PC-3 (cell line): ENCODE data around the gene TNS3. TPM values are rescaled to one million over a fixed set of nuclear protein-coding genes. Genes with fewer than 3 reads are reported as not detected.
A peak's percentile ranks its signal among the peaks of the same experiment; 100 is the strongest.

Source experiments
- ATAC-seq: fragments of 200-7000 bp; cut with Tn5 transposase; 2 replicates; pipeline ENCODE4 v1.9.1; 2020; ENCODE audit warnings: mild to moderate bottlenecking, moderate library complexity
- BruUV-seq: library from RNA; stranded (reverse); fragments of 400-500 nt; replicated peaks from 2 replicates; lab custom pipeline; 2021; lab: Mats Ljungman, UMichigan
- CTCF ChIA-PET: fragments of 300-600 bp; sonication (Branson Sonifier 250); formaldehyde crosslinking; loops from one replicate; lab custom pipeline; 2022; ENCODE audit warnings: antibody characterized with exemption; lab: Charles Lee
- POLR2A ChIA-PET: fragments of 300-600 bp; sonication (Branson Sonifier 250); formaldehyde crosslinking; loops from one replicate; lab custom pipeline; 2022; ENCODE audit warnings: antibody characterized with exemption; ENCODE audit not compliant: unreplicated experiment; lab: Charles Lee
- DNase-seq: peaks from one replicate; pipeline ENCODE4 v3.0.0-alpha.2; 2015
- H2AFZ ChIP-seq: fragments of 300-600 bp; sonication (generic); 2 replicates; pipeline ENCODE4 v1.6.0; 2016; ENCODE audit warnings: antibody characterized with exemption, low read length
- H3F3A ChIP-seq: fragments of 300-600 bp; sonication (generic); one replicate; pipeline ENCODE4 v1.6.0; 2017; ENCODE audit warnings: antibody characterized with exemption, low read length, control low read depth, mild to moderate bottlenecking; ENCODE audit not compliant: unreplicated experiment
- H3K27ac ChIP-seq: fragments of 300-600 bp; sonication (generic); 2 replicates; pipeline ENCODE4 v1.5.1; 2016; ENCODE audit warnings: mild to moderate bottlenecking, low read length
- H3K27me3 ChIP-seq: fragments of 300-600 bp; sonication (generic); 2 replicates; pipeline ENCODE4 v1.6.1; 2016; ENCODE audit warnings: low read length, mixed read lengths
- H3K36me3 ChIP-seq: fragments of 300-600 bp; sonication (generic); 2 replicates; pipeline ENCODE4 v1.6.1; 2016; ENCODE audit warnings: low read depth, mixed run types, low read length, mixed read lengths
- H3K4me1 ChIP-seq: fragments of 300-600 bp; sonication (generic); 2 replicates; pipeline ENCODE4 v1.5.1; 2016; ENCODE audit warnings: low read length; ENCODE audit not compliant: insufficient read depth
- H3K4me2 ChIP-seq: fragments of 300-600 bp; sonication (generic); 2 replicates; pipeline ENCODE4 v1.6.0; 2016; ENCODE audit warnings: low read length
- H3K4me3 ChIP-seq: fragments of 300-600 bp; sonication (generic); 2 replicates; pipeline ENCODE4 v1.5.1; 2016; ENCODE audit warnings: mild to moderate bottlenecking, low read length, mixed read lengths
- H3K79me2 ChIP-seq: fragments of 300-600 bp; sonication (generic); 2 replicates; pipeline ENCODE4 v1.6.1; 2017; ENCODE audit warnings: low read length, mixed read lengths
- H3K9ac ChIP-seq: fragments of 300-600 bp; sonication (generic); 2 replicates; pipeline ENCODE4 v1.6.0; 2016; ENCODE audit warnings: mild to moderate bottlenecking, low read length
- H3K9me2 ChIP-seq: fragments of 300-600 bp; sonication (generic); replicated peaks from 2 replicates; pipeline ENCODE4 v1.6.1; 2016; ENCODE audit warnings: mixed run types, low read length, mixed read lengths
- H3K9me3 ChIP-seq: fragments of 300-600 bp; sonication (generic); 2 replicates; pipeline ENCODE4 v1.6.1; 2016; ENCODE audit warnings: low read length, mixed read lengths
- H4K20me1 ChIP-seq: fragments of 300-600 bp; sonication (generic); 2 replicates; pipeline ENCODE4 v1.6.1; 2016; ENCODE audit warnings: low read length, mixed read lengths
- CTCF ChIP-seq: fragments of 300-600 bp; sonication (generic); conservative IDR thresholded peaks from 2 replicates; pipeline ENCODE4 v1.5.1; 2017; ENCODE audit warnings: antibody characterized with exemption, low read depth, mild to moderate bottlenecking, low read length
- EZH2 ChIP-seq: fragments of 300-600 bp; sonication (generic); IDR thresholded peaks from one replicate; pipeline ENCODE4 v1.6.1; 2017; ENCODE audit warnings: antibody characterized with exemption, mild to moderate bottlenecking, low read length; ENCODE audit not compliant: unreplicated experiment
- EZH2phosphoT487 ChIP-seq: fragments of 300-600 bp; sonication (generic); IDR thresholded peaks from 2 replicates; pipeline ENCODE4 v1.6.1; 2018; ENCODE audit warnings: mild to moderate bottlenecking, antibody characterized with exemption, low read length, borderline replicate concordance
- intact Hi-C: fragments of 100-400 bp; cut with micrococcal nuclease; formaldehyde crosslinking; loops from 2 replicates; pipeline ENCODE4 v1.9.0; 2023
- total RNA-seq: library from RNA; depleted of rRNA; stranded (reverse); fragments of >200 nt; gene quantifications from 2 replicates; pipeline ENCODE4 v1.2.3, GENCODE V29; 2014

TNS3 gene
- total RNA-seq, 1 experiment from 2014 or later = 72.3 TPM

- CTCF ChIA-PET = no interaction called here
- ATAC-seq = no peak
- TF ChIP-seq EZH2phosphoT487 = no peak
- no peak for TF ChIP-seq EZH2
- TF ChIP-seq CTCF = no peak
These were observed 55.4 kb downstream of the TNS3 start for GRCh38 chr7:47526466-47526865.

GRCh38 chr7:47525066-47525623 is 56.8 kb downstream of the TNS3 start:
- ChIA-PET CTCF (interaction anchor here (0.6 kb wide), 1 partner anchor 267 kb away, joined by 6 read pairs; no protein-coding TSS in a partner anchor), POLR2A (no interaction called here)
- Histone ChIP-seq H3K27me3 (no peaks in the 10 kb centered on the region), H3F3A (no peaks in the 10 kb centered on the region), H3K27ac (no peak overlapping the region), H3K79me2 (peaks cover 41% of the 10 kb centered on the region), H3K4me1 (peaks cover 3% of the 10 kb centered on the region), H3K4me2 (no peak overlapping the region), H3K9me3 (no peaks in the 10 kb centered on the region; the same call in 1 of the 2 replicates), H3K9me2 (no peaks in the 10 kb centered on the region), H3K36me3 (peaks cover 45% of the 10 kb centered on the region), H3K4me3 (no peak overlapping the region), H3K9ac (no peak overlapping the region), H4K20me1 (0 out of 2 replicates have a peak, but pooled peaks cover 2% of the 10 kb centered on the region), H2AFZ (no peak overlapping the region)
- no peak for ATAC-seq
- DNase-seq = no peak
- no peak for TF ChIP-seq CTCF
- no peak for TF ChIP-seq EZH2phosphoT487
- no peak for TF ChIP-seq EZH2
- no TSS peak for BruUV-seq
- intact Hi-C loops = no loop called here

More at GRCh38 chr7:47526466-47526865, 55.4 kb downstream of the TNS3 start:
- Histone ChIP-seq H3K4me2 (no peak overlapping the region), H3K9me3 (no peaks in the 10 kb centered on the region; the same call in 1 of the 2 replicates), H3K27me3 (no peaks in the 10 kb centered on the region), H3K4me3 (no peak overlapping the region), H3K4me1 (peaks cover 6% of the 10 kb centered on the region), H3K9me2 (no peaks in the 10 kb centered on the region), H3K9ac (no peak overlapping the region), H3K79me2 (peaks cover 41% of the 10 kb centered on the region), H3F3A (no peaks in the 10 kb centered on the region), H4K20me1 (0 out of 2 replicates have a peak, but pooled peaks cover 4% of the 10 kb centered on the region), H3K36me3 (peaks cover 47% of the 10 kb centered on the region), H3K27ac (no peak overlapping the region), H2AFZ (no peak overlapping the region)
- POLR2A ChIA-PET = no interaction called here
- intact Hi-C loops = no loop called here
- no peak for DNase-seq
- TSS peak; percentile 8 for BruUV-seq

- no TSS peak for BruUV-seq
- intact Hi-C loops = no loop called here
- Histone ChIP-seq H3K9me3 (no peaks in the 10 kb centered on the region), H3K36me3 (peaks cover 27% of the 10 kb centered on the region), H3K27ac (no peak overlapping the region), H4K20me1 (peaks cover 7% of the 10 kb centered on the region; the same call in 1 of the 2 replicates), H3K27me3 (no peaks in the 10 kb centered on the region), H3K79me2 (peaks cover 39% of the 10 kb centered on the region), H3K9me2 (no peaks in the 10 kb centered on the region), H3K9ac (no peak overlapping the region), H3F3A (no peaks in the 10 kb centered on the region), H3K4me3 (no peak overlapping the region), H2AFZ (no peak overlapping the region), H3K4me2 (no peak overlapping the region), H3K4me1 (peaks cover 9% of the 10 kb centered on the region; the same call in 1 of the 2 replicates)
- CTCF ChIA-PET = no interaction called here
- POLR2A ChIA-PET = no interaction called here
- ATAC-seq (no peak), DNase-seq (no peak)
- TF ChIP-seq CTCF (no peak), EZH2phosphoT487 (no peak), EZH2 (no peak)
These were observed 58.5 kb downstream of the TNS3 start for GRCh38 chr7:47523401-47523800.
